Measurements from ENCODE around the gene CELF4.

The CELF4 gene

DNA sequence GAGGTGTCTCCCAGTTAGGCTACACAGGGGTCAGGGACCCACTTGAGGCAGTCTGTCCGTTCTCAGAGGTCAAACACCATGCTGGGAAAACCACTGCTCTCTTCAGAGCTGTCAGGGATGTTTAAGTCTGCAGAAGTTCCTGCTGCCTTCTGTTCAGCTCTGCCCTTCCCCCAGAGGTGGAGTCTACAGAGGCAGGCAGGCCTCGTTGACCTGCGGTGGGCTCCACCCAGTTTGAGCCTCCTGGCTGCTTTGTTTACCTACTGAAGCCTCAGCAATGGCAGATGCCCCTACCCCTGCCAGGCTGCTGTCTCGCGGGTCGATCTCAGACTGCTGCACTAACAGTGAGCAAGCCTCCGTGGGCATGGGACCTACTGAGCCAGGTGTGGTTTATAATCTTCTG is 346.3 kb downstream of the CELF4 start:
- DNase-seq (ENCODE audit: low spot score): no peak

- DNase-seq (ENCODE audit: low spot score): no peak
Observed at GRCh38 chr18:37218022-37218590, 347.5 kb downstream of the CELF4 start.

- no peak for DNase-seq (ENCODE audit: low spot score)
Observed at GRCh38 chr18:37210781-37211180, 354.8 kb downstream of the CELF4 start.

DNA sequence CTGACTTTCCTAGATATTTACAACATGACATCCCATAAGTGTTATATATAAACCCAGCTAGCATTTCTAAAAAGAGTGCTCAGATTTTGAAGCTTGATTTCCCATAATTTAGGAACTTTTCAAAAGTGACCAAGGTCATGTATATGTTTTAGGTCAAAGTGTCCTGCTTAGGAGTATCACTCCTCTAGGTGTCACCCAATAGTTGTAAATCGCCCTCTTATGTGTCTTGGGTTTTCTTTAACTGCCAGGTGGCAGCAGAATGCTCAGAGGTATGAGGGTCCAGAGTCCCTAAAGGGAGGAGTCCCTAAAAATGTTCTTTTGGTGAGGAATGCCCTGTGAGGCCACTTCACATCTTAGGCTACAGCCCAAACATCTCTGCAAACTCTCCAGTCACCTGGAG is 358.3 kb downstream of the CELF4 start:
- no peak for DNase-seq (ENCODE audit: low spot score)

- no peak for DNase-seq (ENCODE audit: low spot score)
Observed at GRCh38 chr18:37199741-37200140, 365.9 kb downstream of the CELF4 start.
